Adrenal gland (tissue), 5 donors: ENCODE measurements around the gene TMEM163.

ENCODE experiments used
- POLR2A ChIP-seq, 2 donors: fragments of 450-650 bp; IDR thresholded peaks; one replicate each; pipeline ENCODE4 v1.6.1; 2017; ENCODE audit warnings: antibody characterized with exemption in 2 of 2, mild to moderate bottlenecking in 2 of 2, moderate library complexity in 1 of 2
- TF ChIP-seq, protein P1 (sequence below), 6 experiments: fragments of 450-650 bp in 4 of 6; fragments of 200-600 bp in 2 of 6; sonication (generic) in 1 of 6; IDR thresholded peaks; 1 replicate in 5 of 6; 2 replicates in 1 of 6; pipeline versions ENCODE4 v1.5.1 to v1.8.0; 2016 to 2021; ENCODE audit warnings: antibody characterized with exemption in 6 of 6, mild to moderate bottlenecking in 2 of 6, moderate library complexity in 1 of 6
- donor health status: DM: no; HTN: no; CAD: no.

DNA sequence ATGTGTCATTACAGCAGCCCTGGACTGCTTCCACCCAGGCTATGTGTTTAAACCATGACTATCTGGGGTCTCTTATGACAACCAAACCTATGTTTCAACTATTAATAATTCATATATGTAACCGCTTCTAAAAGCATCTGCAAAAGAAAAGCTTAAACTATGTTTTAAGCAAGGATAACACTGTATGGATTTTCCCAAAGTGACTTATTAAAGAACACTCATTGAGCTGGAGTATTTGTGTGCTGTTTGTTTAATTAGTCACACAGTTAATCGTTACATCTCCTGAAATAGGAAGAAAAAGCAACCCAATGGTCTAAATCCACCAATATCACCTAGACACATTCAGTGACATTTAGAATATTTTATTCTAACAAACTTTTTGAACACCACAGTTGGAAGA, 51.3 kb downstream of the TMEM163 start:
- TF ChIP-seq, protein P1, sequence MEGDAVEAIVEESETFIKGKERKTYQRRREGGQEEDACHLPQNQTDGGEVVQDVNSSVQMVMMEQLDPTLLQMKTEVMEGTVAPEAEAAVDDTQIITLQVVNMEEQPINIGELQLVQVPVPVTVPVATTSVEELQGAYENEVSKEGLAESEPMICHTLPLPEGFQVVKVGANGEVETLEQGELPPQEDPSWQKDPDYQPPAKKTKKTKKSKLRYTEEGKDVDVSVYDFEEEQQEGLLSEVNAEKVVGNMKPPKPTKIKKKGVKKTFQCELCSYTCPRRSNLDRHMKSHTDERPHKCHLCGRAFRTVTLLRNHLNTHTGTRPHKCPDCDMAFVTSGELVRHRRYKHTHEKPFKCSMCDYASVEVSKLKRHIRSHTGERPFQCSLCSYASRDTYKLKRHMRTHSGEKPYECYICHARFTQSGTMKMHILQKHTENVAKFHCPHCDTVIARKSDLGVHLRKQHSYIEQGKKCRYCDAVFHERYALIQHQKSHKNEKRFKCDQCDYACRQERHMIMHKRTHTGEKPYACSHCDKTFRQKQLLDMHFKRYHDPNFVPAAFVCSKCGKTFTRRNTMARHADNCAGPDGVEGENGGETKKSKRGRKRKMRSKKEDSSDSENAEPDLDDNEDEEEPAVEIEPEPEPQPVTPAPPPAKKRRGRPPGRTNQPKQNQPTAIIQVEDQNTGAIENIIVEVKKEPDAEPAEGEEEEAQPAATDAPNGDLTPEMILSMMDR (IDR thresholded peaks at IDR 0.05) = no peak
- TF ChIP-seq POLR2A (IDR thresholded peaks at IDR 0.05) = no peak
